ENCODE results near the gene MAP3K19.

DNA sequence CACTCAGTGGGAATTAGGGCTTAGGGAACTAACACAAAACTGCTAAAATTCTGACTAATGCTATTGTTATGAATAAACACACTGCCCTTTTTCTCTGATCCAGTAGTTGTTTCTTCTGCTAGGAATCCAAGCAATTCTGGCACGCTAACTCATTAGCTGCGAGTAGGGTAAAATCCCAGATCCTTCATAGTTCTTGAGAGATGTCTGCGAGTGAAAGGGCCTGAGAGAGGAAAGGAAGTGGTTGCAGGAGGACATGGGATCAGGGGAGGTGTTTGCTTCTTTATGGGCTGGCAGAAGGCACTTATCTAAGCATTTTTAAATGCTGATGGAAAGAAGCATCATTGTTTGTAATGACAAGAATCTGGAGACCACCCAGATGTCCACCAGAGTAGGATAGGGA lies 9.4 kb downstream of the MAP3K19 start:
- TF ChIP-seq, protein P1, sequence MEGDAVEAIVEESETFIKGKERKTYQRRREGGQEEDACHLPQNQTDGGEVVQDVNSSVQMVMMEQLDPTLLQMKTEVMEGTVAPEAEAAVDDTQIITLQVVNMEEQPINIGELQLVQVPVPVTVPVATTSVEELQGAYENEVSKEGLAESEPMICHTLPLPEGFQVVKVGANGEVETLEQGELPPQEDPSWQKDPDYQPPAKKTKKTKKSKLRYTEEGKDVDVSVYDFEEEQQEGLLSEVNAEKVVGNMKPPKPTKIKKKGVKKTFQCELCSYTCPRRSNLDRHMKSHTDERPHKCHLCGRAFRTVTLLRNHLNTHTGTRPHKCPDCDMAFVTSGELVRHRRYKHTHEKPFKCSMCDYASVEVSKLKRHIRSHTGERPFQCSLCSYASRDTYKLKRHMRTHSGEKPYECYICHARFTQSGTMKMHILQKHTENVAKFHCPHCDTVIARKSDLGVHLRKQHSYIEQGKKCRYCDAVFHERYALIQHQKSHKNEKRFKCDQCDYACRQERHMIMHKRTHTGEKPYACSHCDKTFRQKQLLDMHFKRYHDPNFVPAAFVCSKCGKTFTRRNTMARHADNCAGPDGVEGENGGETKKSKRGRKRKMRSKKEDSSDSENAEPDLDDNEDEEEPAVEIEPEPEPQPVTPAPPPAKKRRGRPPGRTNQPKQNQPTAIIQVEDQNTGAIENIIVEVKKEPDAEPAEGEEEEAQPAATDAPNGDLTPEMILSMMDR (IDR thresholded peaks at IDR 0.05; ENCODE audit: poor library complexity), result no peak
- TF ChIP-seq EZH2phosphoT487 (IDR thresholded peaks at IDR 0.05; ENCODE audit: low read depth, severe bottlenecking, unreplicated experiment) (no peak), EZH2 (IDR thresholded peaks at IDR 0.05; ENCODE audit: borderline replicate concordance) (no peak)

Data from hepatocyte (in vitro differentiated cells).